Neural progenitor cell (in vitro differentiated cells): Measurements from ENCODE around the gene TLL2. TPM values are rescaled to one million over a fixed set of nuclear protein-coding genes. Genes with fewer than 3 reads are reported as not detected.

ENCODE experiments used
- DNase-seq: peaks from one replicate; pipeline ENCODE4 v3.0.0-alpha.2; 2016; ENCODE audit warnings: low spot score
- H2AFZ ChIP-seq: fragments of 200-600 bp; sonication (generic); replicated peaks from 2 replicates; pipeline ENCODE4 v1.6.1; 2016; ENCODE audit warnings: antibody characterized with exemption
- H3F3A ChIP-seq: fragments of 200-600 bp; sonication (generic); 2 replicates; pipeline ENCODE4 v1.6.1; 2016; ENCODE audit warnings: antibody characterized with exemption, low read depth
- H3K27ac ChIP-seq: fragments of 200-600 bp; sonication (generic); 2 replicates; pipeline ENCODE4 v1.5.1; 2016; ENCODE audit warnings: mild to moderate bottlenecking
- H3K27me3 ChIP-seq: fragments of 200-600 bp; sonication (generic); 2 replicates; pipeline ENCODE4 v1.6.1; 2016; ENCODE audit warnings: mild to moderate bottlenecking, moderate library complexity
- H3K36me3 ChIP-seq: fragments of 200-600 bp; sonication (generic); 2 replicates; pipeline ENCODE4 v1.5.1; 2016
- H3K4me1 ChIP-seq: fragments of 200-600 bp; sonication (generic); 2 replicates; pipeline ENCODE4 v1.6.1; 2016; ENCODE audit warnings: mixed run types
- H3K4me2 ChIP-seq: fragments of 200-600 bp; sonication (generic); 2 replicates; pipeline ENCODE4 v1.6.1; 2016
- H3K4me3 ChIP-seq: fragments of 200-600 bp; sonication (generic); 2 replicates; pipeline ENCODE4 v1.5.1; 2016
- H3K79me2 ChIP-seq: fragments of 200-600 bp; sonication (generic); 2 replicates; pipeline ENCODE4 v1.6.1; 2016; ENCODE audit warnings: low read depth
- H3K9ac ChIP-seq: fragments of 200-600 bp; sonication (generic); 2 replicates; pipeline ENCODE4 v1.6.1; 2016
- H3K9me3 ChIP-seq: fragments of 200-600 bp; sonication (generic); 2 replicates; pipeline ENCODE4 v1.5.1; 2016; ENCODE audit warnings: low read depth
- H4K20me1 ChIP-seq: fragments of 200-600 bp; sonication (generic); 2 replicates; pipeline ENCODE4 v1.6.1; 2016; ENCODE audit warnings: low read depth
- H3K27ac Mint-ChIP-seq: 3 replicates; pipeline ENCODE4 v1.8.0; 2021; ENCODE audit warnings: mixed read lengths
- H3K27me3 Mint-ChIP-seq: 2 replicates; pipeline ENCODE4 v1.8.0; 2022; ENCODE audit warnings: low read depth, mild to moderate bottlenecking, inconsistent platforms, moderate library complexity, mixed read lengths; ENCODE audit not compliant: insufficient read depth
- H3K36me3 Mint-ChIP-seq: 3 replicates; pipeline ENCODE4 v1.8.0; 2021; ENCODE audit warnings: mixed read lengths
- H3K4me1 Mint-ChIP-seq: 3 replicates; pipeline ENCODE4 v1.8.0; 2021; ENCODE audit warnings: mixed read lengths
- H3K4me3 Mint-ChIP-seq: 3 replicates; pipeline ENCODE4 v1.8.0; 2021; ENCODE audit warnings: mild to moderate bottlenecking, moderate library complexity, mixed read lengths
- H3K9me3 Mint-ChIP-seq: 3 replicates; pipeline ENCODE4 v1.8.0; 2020; ENCODE audit warnings: mixed read lengths
- EZH2 ChIP-seq: fragments of 200-600 bp; sonication (generic); IDR thresholded peaks from 2 replicates; pipeline ENCODE4 v1.6.1; 2017; ENCODE audit warnings: antibody characterized with exemption, mild to moderate bottlenecking, moderate library complexity
- EZH2phosphoT487 ChIP-seq: fragments of 200-600 bp; sonication (generic); IDR thresholded peaks from 2 replicates; pipeline ENCODE4 v1.6.1; 2017; ENCODE audit warnings: antibody characterized with exemption
- total RNA-seq: library from RNA; depleted of rRNA; stranded (reverse); fragments of >200 nt; gene quantifications from 2 replicates; pipeline ENCODE4 v1.2.3, GENCODE V29; 2015; ENCODE audit warnings: low replicate concordance
- TF ChIP-seq, protein P1 (sequence below): fragments of 200-600 bp; sonication (generic); IDR thresholded peaks from 2 replicates; pipeline ENCODE4 v1.5.1; 2017; ENCODE audit warnings: antibody characterized with exemption, mild to moderate bottlenecking

Gene TLL2
- total RNA-seq, 1 donor from 2014 or later = 0.22 TPM

GRCh38 chr10:96436035-96436434, 77.7 kb downstream of the TLL2 start:
- peaks cover 16% of the 10 kb centered on the region for H3K36me3 Mint-ChIP-seq
- no peak for DNase-seq
- H3K27me3 ChIP-seq = no peaks in the 10 kb centered on the region
- H3K4me1 Mint-ChIP-seq = peaks cover 14% of the 10 kb centered on the region
- H3K27me3 Mint-ChIP-seq = peaks cover 10% of the 10 kb centered on the region
- H2AFZ ChIP-seq = no peak overlapping the region
- no peak overlapping the region for H3K4me3 ChIP-seq
- H3K9me3 Mint-ChIP-seq = peaks cover 27% of the 10 kb centered on the region
- peaks cover 3% of the 10 kb centered on the region for H3F3A ChIP-seq
- H3K27ac Mint-ChIP-seq = no peak overlapping the region
- H3K4me1 ChIP-seq = peaks cover 3% of the 10 kb centered on the region
- no peak overlapping the region for H3K4me2 ChIP-seq
- no peak overlapping the region for H3K9ac ChIP-seq
- H3K4me3 Mint-ChIP-seq = no peak overlapping the region
- no peaks in the 10 kb centered on the region for H4K20me1 ChIP-seq
- H3K79me2 ChIP-seq = no peaks in the 10 kb centered on the region
- no peak overlapping the region for H3K27ac ChIP-seq
- no peak for TF ChIP-seq EZH2
- TF ChIP-seq, protein P1, sequence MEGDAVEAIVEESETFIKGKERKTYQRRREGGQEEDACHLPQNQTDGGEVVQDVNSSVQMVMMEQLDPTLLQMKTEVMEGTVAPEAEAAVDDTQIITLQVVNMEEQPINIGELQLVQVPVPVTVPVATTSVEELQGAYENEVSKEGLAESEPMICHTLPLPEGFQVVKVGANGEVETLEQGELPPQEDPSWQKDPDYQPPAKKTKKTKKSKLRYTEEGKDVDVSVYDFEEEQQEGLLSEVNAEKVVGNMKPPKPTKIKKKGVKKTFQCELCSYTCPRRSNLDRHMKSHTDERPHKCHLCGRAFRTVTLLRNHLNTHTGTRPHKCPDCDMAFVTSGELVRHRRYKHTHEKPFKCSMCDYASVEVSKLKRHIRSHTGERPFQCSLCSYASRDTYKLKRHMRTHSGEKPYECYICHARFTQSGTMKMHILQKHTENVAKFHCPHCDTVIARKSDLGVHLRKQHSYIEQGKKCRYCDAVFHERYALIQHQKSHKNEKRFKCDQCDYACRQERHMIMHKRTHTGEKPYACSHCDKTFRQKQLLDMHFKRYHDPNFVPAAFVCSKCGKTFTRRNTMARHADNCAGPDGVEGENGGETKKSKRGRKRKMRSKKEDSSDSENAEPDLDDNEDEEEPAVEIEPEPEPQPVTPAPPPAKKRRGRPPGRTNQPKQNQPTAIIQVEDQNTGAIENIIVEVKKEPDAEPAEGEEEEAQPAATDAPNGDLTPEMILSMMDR = no peak
- H3K36me3 ChIP-seq = no peaks in the 10 kb centered on the region
- H3K9me3 ChIP-seq = peaks cover 3% of the 10 kb centered on the region

GRCh38 chr10:96431211-96431970, 82.3 kb downstream of the TLL2 start:
- no peaks in the 10 kb centered on the region for H3K27me3 ChIP-seq
- no peaks in the 10 kb centered on the region for H3F3A ChIP-seq
- TF ChIP-seq, protein P1 = no peak
- peaks cover 4% of the 10 kb centered on the region for H3K27me3 Mint-ChIP-seq
- no peaks in the 10 kb centered on the region for H3K79me2 ChIP-seq
- no peaks in the 10 kb centered on the region for H3K4me1 ChIP-seq
- H3K36me3 ChIP-seq = no peaks in the 10 kb centered on the region
- H3K4me2 ChIP-seq = no peak overlapping the region
- no peaks in the 10 kb centered on the region for H4K20me1 ChIP-seq
- no peak overlapping the region for H3K4me3 ChIP-seq
- H3K27ac Mint-ChIP-seq = peak overlapping the region; percentile 19
- peaks cover 3% of the 10 kb centered on the region for H3K9me3 ChIP-seq
- H2AFZ ChIP-seq = no peak overlapping the region
- H3K4me1 Mint-ChIP-seq = peaks cover 9% of the 10 kb centered on the region
- DNase-seq = peak; percentile 37
- H3K27ac ChIP-seq = no peak overlapping the region
- H3K36me3 Mint-ChIP-seq = peaks cover 12% of the 10 kb centered on the region
- no peak overlapping the region for H3K4me3 Mint-ChIP-seq
- H3K9me3 Mint-ChIP-seq = peaks cover 12% of the 10 kb centered on the region
- H3K9ac ChIP-seq = no peak overlapping the region

DNA sequence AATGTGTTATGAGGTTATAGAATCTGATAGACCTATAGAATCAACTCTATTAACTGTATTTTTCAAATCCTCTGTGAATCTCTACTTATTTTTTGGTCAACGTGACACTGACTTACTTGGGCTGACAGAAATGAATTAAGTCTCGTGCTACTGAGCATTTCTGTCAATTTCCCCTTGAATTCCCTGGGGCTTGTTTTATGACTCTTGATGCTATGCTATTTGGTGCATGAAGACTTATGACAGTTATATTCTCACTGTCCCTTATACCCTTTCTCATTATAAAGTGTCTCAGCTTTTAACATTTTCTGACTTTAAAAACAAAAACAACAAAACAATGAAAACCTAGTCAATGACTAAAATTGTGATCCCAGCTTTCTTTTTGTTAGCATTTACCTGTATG, 86.4 kb downstream of the TLL2 start:
- H3K9ac ChIP-seq = no peak overlapping the region
- DNase-seq = no peak
- no peak overlapping the region for H3K4me3 ChIP-seq
- H3K9me3 ChIP-seq = no peaks in the 10 kb centered on the region
- no peaks in the 10 kb centered on the region for H4K20me1 ChIP-seq
- TF ChIP-seq EZH2phosphoT487 = no peak
- TF ChIP-seq, protein P1 = no peak
- no peak for TF ChIP-seq EZH2
- no peaks in the 10 kb centered on the region for H3K79me2 ChIP-seq
- no peaks in the 10 kb centered on the region for H3K9me3 Mint-ChIP-seq
- peaks cover 5% of the 10 kb centered on the region for H3K27me3 Mint-ChIP-seq
- no peak overlapping the region for H3K27ac ChIP-seq
- no peaks in the 10 kb centered on the region for H3K27me3 ChIP-seq
- no peak overlapping the region for H3K4me3 Mint-ChIP-seq
- H3K36me3 Mint-ChIP-seq = peaks cover 3% of the 10 kb centered on the region
- H3K4me1 ChIP-seq = no peaks in the 10 kb centered on the region
- no peaks in the 10 kb centered on the region for H3K36me3 ChIP-seq
- no peak overlapping the region for H3K27ac Mint-ChIP-seq
- no peak overlapping the region for H2AFZ ChIP-seq
- H3K4me2 ChIP-seq = no peak overlapping the region
- H3K4me1 Mint-ChIP-seq = peaks cover 9% of the 10 kb centered on the region
- H3F3A ChIP-seq = no peaks in the 10 kb centered on the region
